Uterus (tissue), 4 donors: Measurements from ENCODE around the gene SLC8B1. TPM values are rescaled to one million over a fixed set of nuclear protein-coding genes. Genes with fewer than 3 reads are reported as not detected.

Experiments
- DNase-seq, 2 donors: peaks; one replicate each; pipeline ENCODE4 v3.0.0-alpha.2; 2019 to 2020
- H3K27ac ChIP-seq, 2 donors: fragments of 200-600 bp; sonication (generic); 1 replicate in 1 of 2; 2 replicates in 1 of 2; pipeline ENCODE4 v1.5.1; 2016 to 2018
- H3K27me3 ChIP-seq, 2 donors: fragments of 200-600 bp; sonication (generic); one replicate each; pipeline ENCODE4 v1.5.1; 2018 to 2019; ENCODE audit warnings: control low read depth in 1 of 2
- H3K36me3 ChIP-seq, 2 donors: fragments of 200-600 bp; sonication (generic); one replicate each; pipeline ENCODE4 v1.5.1; 2019; ENCODE audit warnings: control low read depth in 1 of 2
- H3K4me1 ChIP-seq, 2 donors: fragments of 200-600 bp; sonication (generic); one replicate each; pipeline ENCODE4 v1.5.1; 2018 to 2019; ENCODE audit warnings: control low read depth in 1 of 2
- H3K4me3 ChIP-seq, 2 donors: fragments of 200-600 bp; sonication (generic); 1 replicate in 1 of 2; 2 replicates in 1 of 2; pipeline ENCODE4 v1.5.1; 2018 to 2019; ENCODE audit warnings: mild to moderate bottlenecking in 1 of 2
- H3K9me3 ChIP-seq, 2 donors: fragments of 200-600 bp; sonication (generic); one replicate each; pipeline ENCODE4 v1.5.1; 2019; ENCODE audit warnings: control low read depth in 1 of 2
- CTCF ChIP-seq, 4 experiments: fragments of 200-600 bp in 2 of 4; fragments of 450-650 bp in 2 of 4; sonication (generic) in 2 of 4; IDR thresholded peaks; one replicate each; pipeline ENCODE4 v1.5.1; 2016 to 2019; ENCODE audit warnings: antibody characterized with exemption in 4 of 4, mild to moderate bottlenecking in 2 of 4, moderate library complexity in 1 of 4
- POLR2A ChIP-seq, 2 donors: fragments of 450-650 bp; IDR thresholded peaks; one replicate each; pipeline ENCODE4 v1.6.1; 2016; ENCODE audit warnings: antibody characterized with exemption in 2 of 2, mild to moderate bottlenecking in 1 of 2, moderate library complexity in 1 of 2
- intact Hi-C: fragments of 100-400 bp; cut with DNase I; formaldehyde crosslinking; loops from one replicate; pipeline ENCODE4 v1.15.1; 2023; ENCODE audit warnings: low total_unique reads
- total RNA-seq, 4 donors: library from RNA; depleted of rRNA in 3 of 4; stranded (reverse); fragments of >200 nt in 3 of 4; gene quantifications; one replicate each; pipeline versions ENCODE4 v1.1.0 to v1.2.4, GENCODE V29; 2014 to 2023
- donor health status: DM: yes; HTN: yes; CAD: no.

The SLC8B1 gene
- total RNA-seq, 4 donors from 2014 or later: 14.2 to 47.1 (median 36.2) TPM

- H3K4me1 ChIP-seq: no peaks in the 10 kb centered on the region
- no peaks in the 10 kb centered on the region for H3K36me3 ChIP-seq
- no peak overlapping the region for H3K27ac ChIP-seq
- TF ChIP-seq POLR2A (IDR thresholded peaks at IDR 0.05): no peak
- no peak for TF ChIP-seq CTCF (IDR thresholded peaks at IDR 0.05)
- no peaks in the 10 kb centered on the region for H3K27me3 ChIP-seq
- H3K9me3 ChIP-seq: no peaks in the 10 kb centered on the region
- intact Hi-C loops: no loop called here
- no peak for DNase-seq
- no peak overlapping the region for H3K4me3 ChIP-seq
These were observed 15.8 kb downstream of the SLC8B1 start for GRCh38 chr12:113318900-113319628.

GRCh38 chr12:113318046-113318656 is 16.8 kb downstream of the SLC8B1 start:
- H3K27ac ChIP-seq: no peak overlapping the region
- no peaks in the 10 kb centered on the region for H3K9me3 ChIP-seq
- H3K27me3 ChIP-seq: no peaks in the 10 kb centered on the region
- H3K36me3 ChIP-seq: no peaks in the 10 kb centered on the region
- H3K4me1 ChIP-seq: no peaks in the 10 kb centered on the region
- no peak overlapping the region for H3K4me3 ChIP-seq
- no peak for TF ChIP-seq CTCF (IDR thresholded peaks at IDR 0.05)
- intact Hi-C loops: no loop called here
- no peak for DNase-seq

GRCh38 chr12:113317122-113317521 is 17.8 kb downstream of the SLC8B1 start:
- H3K36me3 ChIP-seq: no peaks in the 10 kb centered on the region
- TF ChIP-seq POLR2A (IDR thresholded peaks at IDR 0.05): no peak
- no peak for TF ChIP-seq CTCF (IDR thresholded peaks at IDR 0.05)
- intact Hi-C loops: no loop called here

GRCh38 chr12:113316155-113316554 is 18.8 kb downstream of the SLC8B1 start:
- H3K9me3 ChIP-seq: no peaks in the 10 kb centered on the region
- H3K27ac ChIP-seq: no peak overlapping the region
- TF ChIP-seq CTCF (IDR thresholded peaks at IDR 0.05) (no peak), POLR2A (IDR thresholded peaks at IDR 0.05) (no peak)
- DNase-seq: no peak
- intact Hi-C loops: no loop called here
- H3K36me3 ChIP-seq: no peaks in the 10 kb centered on the region
- H3K4me3 ChIP-seq: no peak overlapping the region
- H3K4me1 ChIP-seq: no peaks in the 10 kb centered on the region
- no peaks in the 10 kb centered on the region for H3K27me3 ChIP-seq

More at GRCh38 chr12:113317122-113317521, 17.8 kb downstream of the SLC8B1 start:
- no peak for DNase-seq
- Histone ChIP-seq H3K4me3 (no peak overlapping the region), H3K27ac (no peak overlapping the region), H3K9me3 (no peaks in the 10 kb centered on the region), H3K27me3 (no peaks in the 10 kb centered on the region), H3K4me1 (no peaks in the 10 kb centered on the region)

GRCh38 chr12:113315358-113315757 is 19.6 kb downstream of the SLC8B1 start:
- TF ChIP-seq POLR2A (IDR thresholded peaks at IDR 0.05) (no peak), CTCF (IDR thresholded peaks at IDR 0.05) (no peak)
- intact Hi-C loops: no loop called here
- Histone ChIP-seq H3K36me3 (no peaks in the 10 kb centered on the region), H3K4me1 (no peaks in the 10 kb centered on the region), H3K9me3 (no peaks in the 10 kb centered on the region), H3K27me3 (no peaks in the 10 kb centered on the region), H3K4me3 (no peak overlapping the region), H3K27ac (no peak overlapping the region)
- DNase-seq: no peak
